Small intestine (tissue), 7 donors: ENCODE data around the gene HOXB2. TPM values are rescaled to one million over a fixed set of nuclear protein-coding genes. Genes with fewer than 3 reads are reported as not detected.

Experiments
- DNase-seq, 2 donors: peaks; one replicate each; pipeline versions ENCODE4 v3.0.0 to v3.0.0-alpha.2; 2013
- FAIRE-seq: peaks from 2 replicates; lab custom pipeline; 2012; peaks lifted over from hg19 to GRCh38; lab: Jason Lieb, UNC
- H3K27ac ChIP-seq, 3 donors: one replicate each; pipeline ENCODE4 v1.5.1; 2013; ENCODE audit warnings: low read length in 2 of 3, mild to moderate bottlenecking in 2 of 3, control low read depth in 1 of 3, inconsistent platforms in 1 of 3, low read depth in 1 of 3, moderate library complexity in 1 of 3
- H3K27me3 ChIP-seq, 3 donors: one replicate each; pipeline ENCODE4 v1.6.1; 2013; ENCODE audit warnings: low read length in 3 of 3, inconsistent platforms in 1 of 3; ENCODE audit not compliant: control insufficient read depth in 3 of 3, insufficient read depth in 3 of 3
- H3K36me3 ChIP-seq, 3 donors: one replicate each; pipeline ENCODE4 v1.6.1; 2013; ENCODE audit warnings: low read length in 3 of 3, inconsistent platforms in 1 of 3, low read depth in 1 of 3, mild to moderate bottlenecking in 1 of 3, moderate library complexity in 1 of 3; ENCODE audit not compliant: control insufficient read depth in 3 of 3, insufficient read depth in 2 of 3
- H3K4me1 ChIP-seq, 3 donors: one replicate each; pipeline ENCODE4 v1.6.1; 2013; ENCODE audit warnings: low read length in 2 of 3, inconsistent platforms in 1 of 3, low read depth in 1 of 3, mild to moderate bottlenecking in 1 of 3, moderate library complexity in 1 of 3; ENCODE audit not compliant: control insufficient read depth in 3 of 3, insufficient read depth in 2 of 3
- H3K4me3 ChIP-seq, 3 donors: one replicate each; pipeline ENCODE4 v1.5.1; 2013; ENCODE audit warnings: low read length in 3 of 3, control low read depth in 1 of 3, inconsistent platforms in 1 of 3, low read depth in 1 of 3, mild to moderate bottlenecking in 1 of 3, moderate library complexity in 1 of 3
- H3K9me3 ChIP-seq, 2 donors: one replicate each; pipeline ENCODE4 v1.6.1; 2013; ENCODE audit warnings: low read depth in 1 of 2, low read length in 1 of 2; ENCODE audit not compliant: control insufficient read depth in 2 of 2, insufficient read depth in 1 of 2
- WGBS, 3 donors: extraction: QIAGEN DNeasy Blood & Tissue Kit; methylation state at CpG; one replicate each; pipeline ENCODE4 v1.1.7; 2013; 5-methylcytosine and 5-hydroxymethylcytosine counted together
- polyA plus RNA-seq, 4 donors: library from polyadenylated mRNA; stranded (reverse) in 3 of 4; unstranded in 1 of 4; fragments of 200-250 nt in 3 of 4; fragments of 120-200 nt in 1 of 4; gene quantifications; one replicate each; pipeline versions ENCODE4 v1.2.1 to v1.2.3, GENCODE V29; 2013
- donor health status: healthy with polysubstance abuse.
- donor health status: control.
- donor health status: control.
- donor health status: Bipolar disorder and iron deficiency.
- donor health status: healthy.

HOXB2 gene
- polyA plus RNA-seq, 4 donors: 0.89 to 9.5 (median 6.2) TPM

GRCh38 chr17:48565925-48566710, 21.2 kb upstream of the HOXB2 start:
- 43 to 56% (median 56%) methylated on average over 4 of the region's 4 CpGs for WGBS, 3 donors

DNA sequence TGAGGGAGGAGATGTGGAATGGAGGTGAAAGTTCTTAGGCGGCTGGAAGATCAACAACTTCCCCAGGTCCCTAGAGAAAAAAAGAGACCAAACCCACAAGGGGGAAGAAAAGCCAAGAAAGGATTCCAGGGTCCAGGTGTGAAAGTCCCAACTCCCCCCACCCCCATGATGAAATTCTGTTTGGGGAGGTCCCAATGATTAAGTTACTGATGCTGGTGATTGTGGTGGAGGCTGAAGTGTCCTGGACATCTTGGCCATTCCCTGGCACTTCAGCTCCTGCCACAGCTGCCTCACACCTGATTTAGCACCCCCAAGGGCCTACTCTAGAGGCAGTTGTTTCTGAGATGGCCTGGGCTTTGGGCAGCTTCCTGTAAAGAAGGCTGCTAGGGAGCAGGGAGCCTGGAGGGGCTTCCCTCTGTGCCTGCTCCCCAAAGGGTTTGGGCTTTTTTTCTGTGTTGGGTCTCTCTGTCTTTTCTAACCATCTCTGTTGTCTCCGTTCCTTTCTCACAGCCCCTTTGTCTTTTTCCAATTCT, 20.2 kb upstream of the HOXB2 start:
- WGBS, 3 donors: 54 to 63% (median 62%) methylated on average over 2 of the region's 2 CpGs
- H3K9me3 ChIP-seq: no peaks in the 10 kb centered on the region
- peak overlapping the region in 2 of 3 donors; percentile 39 to 81 for H3K27ac ChIP-seq
- H3K4me1 ChIP-seq: peaks cover 0 to 44% (median 4%) of the 10 kb centered on the region in 3 donors
- no peak for DNase-seq
- no peak for FAIRE-seq
- H3K4me3 ChIP-seq: peak overlapping the region in 1 of 3 donors; percentile 19
- peaks cover 0 to 93% (median 0%) of the 10 kb centered on the region in 3 donors for H3K27me3 ChIP-seq
- peaks cover 0 to 20% (median 0%) of the 10 kb centered on the region in 3 donors for H3K36me3 ChIP-seq

More at GRCh38 chr17:48565925-48566710, 21.2 kb upstream of the HOXB2 start:
- Histone ChIP-seq H3K27ac (peak overlapping the region in 2 of 3 donors; percentile 39 to 48), H3K4me3 (no peak overlapping the region), H3K27me3 (peaks cover 0 to 97% (median 2%) of the 10 kb centered on the region in 3 donors), H3K4me1 (peaks cover 0 to 43% (median 4%) of the 10 kb centered on the region in 3 donors), H3K36me3 (peaks cover 0 to 29% (median 0%) of the 10 kb centered on the region in 3 donors), H3K9me3 (no peaks in the 10 kb centered on the region)
- FAIRE-seq: no peak
- DNase-seq: no peak

GRCh38 chr17:48564188-48565021, 19.5 kb upstream of the HOXB2 start:
- DNase-seq: no peak
- peak overlapping the region in 1 of 3 donors; percentile 19 for H3K4me3 ChIP-seq
- peaks cover 0 to 49% (median 4%) of the 10 kb centered on the region in 3 donors for H3K4me1 ChIP-seq

DNA sequence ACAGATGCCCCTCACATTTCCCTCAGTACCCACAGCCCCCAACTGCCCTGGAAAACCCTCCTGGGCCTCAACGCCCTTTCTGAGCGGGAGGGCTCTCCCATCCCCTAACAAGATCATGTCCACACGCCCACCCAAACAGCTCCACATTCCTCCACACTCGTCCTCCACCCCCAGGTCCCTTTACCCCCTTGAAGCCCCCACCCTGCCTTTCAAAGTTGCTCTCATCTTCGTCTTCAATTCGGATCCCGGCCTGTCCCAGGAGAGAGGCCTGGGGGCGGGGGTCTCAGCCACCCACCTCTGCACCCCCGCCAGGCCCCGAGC, 18.9 kb upstream of the HOXB2 start:
- peak overlapping the region in 2 of 3 donors; percentile 62 to 69 for H3K27ac ChIP-seq

More at GRCh38 chr17:48564188-48565021, 19.5 kb upstream of the HOXB2 start:
- H3K36me3 ChIP-seq: peaks cover 0 to 25% (median 0%) of the 10 kb centered on the region in 3 donors
- H3K9me3 ChIP-seq: no peaks in the 10 kb centered on the region
- FAIRE-seq: no peak
- peak overlapping the region in 2 of 3 donors; percentile 62 to 81 for H3K27ac ChIP-seq
- WGBS, 3 donors: 5 to 26% (median 23%) methylated on average over 48 to 73 of the region's 73 CpGs
- H3K27me3 ChIP-seq: peaks cover 0 to 92% (median 0%) of the 10 kb centered on the region in 3 donors

GRCh38 chr17:48563385-48563838, 18.5 kb upstream of the HOXB2 start:
- 51 to 55% (median 54%) methylated on average over 6 of the region's 6 CpGs for WGBS, 3 donors
- no peak for FAIRE-seq
- Histone ChIP-seq H3K9me3 (no peaks in the 10 kb centered on the region), H3K36me3 (peaks cover 0 to 29% (median 0%) of the 10 kb centered on the region in 3 donors), H3K4me3 (peak overlapping the region in 1 of 3 donors; percentile 4), H3K27me3 (peaks cover 0 to 91% (median 0%) of the 10 kb centered on the region in 3 donors), H3K27ac (peak overlapping the region in 2 of 3 donors; percentile 62 to 69), H3K4me1 (peaks cover 0 to 52% (median 4%) of the 10 kb centered on the region in 3 donors)
- no peak for DNase-seq

More for the DNA sequence above, 18.9 kb upstream of the HOXB2 start:
- H3K27me3 ChIP-seq: peaks cover 0 to 92% (median 0%) of the 10 kb centered on the region in 3 donors
- DNase-seq (no peak), FAIRE-seq (no peak)
- H3K36me3 ChIP-seq: peaks cover 0 to 29% (median 0%) of the 10 kb centered on the region in 3 donors
- WGBS, 3 donors: 19 to 50% (median 44%) methylated on average over 8 to 10 of the region's 10 CpGs
- peak overlapping the region in 1 of 3 donors; percentile 4 for H3K4me3 ChIP-seq
- peaks cover 0 to 52% (median 4%) of the 10 kb centered on the region in 3 donors for H3K4me1 ChIP-seq
- H3K9me3 ChIP-seq: no peaks in the 10 kb centered on the region

- Histone ChIP-seq H3K9me3 (no peaks in the 10 kb centered on the region), H3K27ac (peak overlapping the region in 2 of 3 donors; percentile 62 to 69), H3K4me1 (peaks cover 0 to 52% (median 4%) of the 10 kb centered on the region in 3 donors), H3K4me3 (no peak overlapping the region), H3K27me3 (peaks cover 0 to 91% (median 0%) of the 10 kb centered on the region in 3 donors), H3K36me3 (peaks cover 0 to 32% (median 0%) of the 10 kb centered on the region in 3 donors)
- WGBS, 3 donors: 51 to 67% (median 53%) methylated on average over 5 of the region's 5 CpGs
- FAIRE-seq: no peak
- no peak for DNase-seq
These were observed 18.0 kb upstream of the HOXB2 start for GRCh38 chr17:48562934-48563333.

DNA sequence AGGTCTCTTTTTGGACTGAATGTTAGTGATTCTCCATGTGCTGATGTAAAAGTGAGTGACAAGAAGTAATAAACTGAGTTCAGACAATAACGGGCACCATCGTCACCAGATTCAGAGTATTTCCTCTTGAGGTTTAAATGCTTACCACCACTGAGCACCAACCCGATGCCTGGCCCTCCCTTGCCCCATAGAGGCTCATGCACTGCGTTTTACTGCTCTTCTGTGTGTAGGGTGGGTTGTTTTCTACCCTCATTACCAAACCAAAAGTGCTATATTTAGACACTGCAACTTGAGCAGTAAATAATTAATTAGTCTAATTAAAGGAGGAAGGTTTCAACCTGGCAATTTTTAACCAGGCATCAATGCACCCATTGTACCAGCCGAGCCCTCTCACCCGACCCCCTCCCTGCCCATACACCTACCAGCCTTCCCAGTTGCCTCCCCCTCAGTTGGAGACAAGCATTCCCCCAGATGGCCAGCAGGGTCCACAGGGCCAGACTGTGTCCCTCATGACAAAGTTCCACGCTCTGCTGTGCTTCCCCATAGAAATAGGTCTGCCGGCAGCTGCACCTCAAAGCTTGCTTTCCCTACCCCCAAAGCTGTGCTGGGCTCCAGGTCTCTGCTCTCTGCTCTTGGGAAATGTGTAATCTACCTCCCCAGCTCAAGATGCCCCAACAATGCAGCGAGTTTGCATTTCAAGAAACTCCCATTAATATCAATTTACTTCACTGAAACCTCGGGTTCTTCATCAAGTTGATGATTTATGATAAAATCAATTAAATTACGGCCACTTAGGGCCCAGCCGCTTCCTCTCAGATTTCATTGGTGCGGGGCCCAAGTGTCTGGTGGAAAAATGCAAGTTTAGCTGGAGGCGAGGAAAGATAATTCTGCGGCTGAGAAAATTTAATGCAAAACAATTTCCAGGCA, 17.2 kb upstream of the HOXB2 start:
- Histone ChIP-seq H3K4me3 (no peak overlapping the region), H3K36me3 (peaks cover 0 to 36% (median 0%) of the 10 kb centered on the region in 3 donors), H3K27me3 (peaks cover 0 to 91% (median 0%) of the 10 kb centered on the region in 3 donors), H3K4me1 (peaks cover 0 to 49% (median 4%) of the 10 kb centered on the region in 3 donors), H3K27ac (peak overlapping the region in 2 of 3 donors; percentile 43 to 62), H3K9me3 (no peaks in the 10 kb centered on the region)
- 31 to 47% (median 45%) methylated on average over 15 of the region's 15 CpGs for WGBS, 3 donors
- FAIRE-seq: no peak
- DNase-seq: no peak
